ENCODE data around the gene CCDC14. TPM values are rescaled to one million over a fixed set of nuclear protein-coding genes. Genes with fewer than 3 reads are reported as not detected.

CCDC14 gene
- total and polyA plus RNA-seq, 2 experiments from 2014 or later: 52.5 to 113 TPM

- Histone ChIP-seq H2AFZ (no peak overlapping the region), H3K4me3 (no peak overlapping the region), H3K4me2 (no peak overlapping the region), H3K9me2 (ENCODE audit: insufficient read depth) (no peaks in the 10 kb centered on the region), H3K36me3 (ENCODE audit: insufficient read depth) (peaks cover 4% of the 10 kb centered on the region; the same call in 1 of the 2 replicates), H3F3A (replicated peaks; ENCODE audit: low read depth) (no peaks in the 10 kb centered on the region), H4K20me1 (replicated peaks; ENCODE audit: insufficient read depth) (no peaks in the 10 kb centered on the region), H3K27me3 (ENCODE audit: insufficient read depth) (no peaks in the 10 kb centered on the region), H3K4me1 (ENCODE audit: insufficient read depth) (no peaks in the 10 kb centered on the region), H3K79me2 (replicated peaks; ENCODE audit: insufficient read depth) (no peaks in the 10 kb centered on the region), H3K27ac (ENCODE audit: low read depth) (no peak overlapping the region)
- H3K36me3 Mint-ChIP-seq (ENCODE audit: low read depth): peaks cover 54% of the 10 kb centered on the region
- no peak for ATAC-seq
- TF ChIP-seq EZH2 (IDR thresholded peaks at IDR 0.05; ENCODE audit: low read depth, unreplicated experiment): no peak
- TF ChIP-seq REST (IDR thresholded peaks at IDR 0.05; ENCODE audit: unreplicated experiment): no peak
- TF ChIP-seq CREB1 (CRISPR knock-in tag; IDR thresholded peaks at IDR 0.05; ENCODE audit: low read depth): no peak
- TF ChIP-seq POLR2AphosphoS5 (IDR thresholded peaks at IDR 0.05; ENCODE audit: low read depth): no peak
- TF ChIP-seq ZNF462 (CRISPR knock-in tag; IDR thresholded peaks at IDR 0.05): no peak
- no peak for TF ChIP-seq CTCF (conservative IDR thresholded peaks at IDR 0.05; ENCODE audit: low read depth in 2 of 2)
- TF ChIP-seq ZNF114 (CRISPR knock-in tag; IDR thresholded peaks at IDR 0.05): no peak
- TF ChIP-seq NANOG (IDR thresholded peaks at IDR 0.05; ENCODE audit: borderline replicate concordance): no peak
- TF ChIP-seq EZH2phosphoT487 (IDR thresholded peaks at IDR 0.05; ENCODE audit: unreplicated experiment): no peak
- no peak for TF ChIP-seq ZNF331 (CRISPR knock-in tag; IDR thresholded peaks at IDR 0.05; ENCODE audit: low read depth)
- no peak for TF ChIP-seq JUNB (IDR thresholded peaks at IDR 0.05; ENCODE audit: unreplicated experiment)
- no peak for TF ChIP-seq ETS1 (IDR thresholded peaks at IDR 0.05)
- no peak for TF ChIP-seq STAT1 (IDR thresholded peaks at IDR 0.05; ENCODE audit: unreplicated experiment)
- no peak for DNase-seq (ENCODE audit: low spot score)
- no peaks in the 10 kb centered on the region for H3K27me3 Mint-ChIP-seq (ENCODE audit: insufficient read depth, low read depth, poor library complexity)
- H3K9me3 Mint-ChIP-seq: no peaks in the 10 kb centered on the region
- no peak overlapping the region for H3K4me3 Mint-ChIP-seq
- H3K27ac Mint-ChIP-seq: no peak overlapping the region
- H3K4me1 Mint-ChIP-seq: no peaks in the 10 kb centered on the region
Observed at GRCh38 chr3:123926396-123926795, 34.6 kb downstream of the CCDC14 start.
